ENCODE measurements around the gene DPP10.
A peak's percentile ranks its signal among the peaks of the same experiment; 100 is the strongest.
"Not testable (repeated sequence)": the region's sequence is repeated elsewhere in the genome, so short reads cannot be mapped to it uniquely, and the experiment has no call there.

The DPP10 gene

DNA sequence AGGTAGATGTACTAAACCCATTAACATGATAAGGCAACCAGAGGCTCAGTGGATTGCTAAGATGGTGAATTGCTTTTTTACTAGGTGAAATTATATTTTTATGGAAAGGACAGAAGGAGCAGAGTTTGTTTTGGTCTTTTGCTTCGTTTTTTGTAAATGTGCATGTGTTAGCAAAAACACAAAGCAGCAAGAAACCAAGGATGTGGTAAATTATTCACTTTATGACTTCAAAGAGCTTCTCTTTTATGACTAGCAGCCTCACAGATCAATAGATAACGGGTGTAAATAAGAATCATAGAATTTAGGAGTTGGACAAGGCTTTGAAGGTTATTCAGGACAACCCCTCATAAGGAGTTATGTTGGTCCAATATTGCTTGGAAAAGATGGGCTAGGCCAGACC, 615.0 kb downstream of the DPP10 start:
- in situ Hi-C loops (cut with MboI; ENCODE audit: low pct_unique_long_range_greater_than_20kb, low sequenced_read_pairs), result no loop called here
- no peak for DNase-seq

DNA sequence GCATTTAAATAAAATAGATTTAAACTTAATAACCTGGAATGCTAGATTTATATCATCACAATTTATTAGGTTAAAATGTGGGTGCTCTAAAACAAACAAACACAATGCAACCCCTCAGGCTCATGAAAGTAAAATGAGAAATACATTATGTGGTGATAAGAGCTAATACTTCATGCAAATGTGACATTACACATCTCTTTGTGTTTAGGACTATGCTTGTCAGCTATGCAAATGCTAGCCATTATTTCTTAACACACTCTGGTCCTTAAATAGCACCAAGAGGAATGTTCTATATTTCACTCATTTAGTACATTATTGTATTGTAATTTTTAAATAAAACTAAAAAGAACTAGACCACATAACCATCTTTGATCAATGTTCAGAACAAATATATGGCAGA, 627.6 kb downstream of the DPP10 start:
- DNase-seq, result no peak
- in situ Hi-C loops (cut with MboI; ENCODE audit: low pct_unique_long_range_greater_than_20kb, low sequenced_read_pairs), result no loop called here

DNA sequence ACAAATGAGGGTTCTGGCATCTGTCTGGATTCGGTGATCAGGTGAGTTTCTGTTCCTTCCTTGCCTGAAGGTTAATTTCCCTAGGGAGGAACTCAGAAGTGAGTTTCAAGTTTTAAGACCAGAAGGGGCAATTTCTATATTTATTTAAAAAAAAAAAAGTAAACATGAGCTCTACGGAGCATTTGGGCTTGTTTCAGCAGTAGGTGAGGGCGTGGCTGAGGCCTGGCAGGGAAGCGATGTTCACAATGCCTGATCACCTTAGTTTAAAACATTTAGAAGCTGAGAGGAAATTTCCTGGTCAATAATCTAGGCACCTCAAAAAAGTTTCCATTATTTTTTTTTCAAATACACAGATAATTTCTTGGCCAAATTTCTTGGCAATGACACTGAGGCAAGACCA, 629.1 kb downstream of the DPP10 start:
- DNase-seq, result no peak
- in situ Hi-C loops (cut with MboI; ENCODE audit: low pct_unique_long_range_greater_than_20kb, low sequenced_read_pairs), result no loop called here

- in situ Hi-C loops (cut with MboI; ENCODE audit: low pct_unique_long_range_greater_than_20kb, low sequenced_read_pairs), result no loop called here
- no peak for DNase-seq
These were observed 633.4 kb downstream of the DPP10 start for GRCh38 chr2:115075800-115076199.

DNA sequence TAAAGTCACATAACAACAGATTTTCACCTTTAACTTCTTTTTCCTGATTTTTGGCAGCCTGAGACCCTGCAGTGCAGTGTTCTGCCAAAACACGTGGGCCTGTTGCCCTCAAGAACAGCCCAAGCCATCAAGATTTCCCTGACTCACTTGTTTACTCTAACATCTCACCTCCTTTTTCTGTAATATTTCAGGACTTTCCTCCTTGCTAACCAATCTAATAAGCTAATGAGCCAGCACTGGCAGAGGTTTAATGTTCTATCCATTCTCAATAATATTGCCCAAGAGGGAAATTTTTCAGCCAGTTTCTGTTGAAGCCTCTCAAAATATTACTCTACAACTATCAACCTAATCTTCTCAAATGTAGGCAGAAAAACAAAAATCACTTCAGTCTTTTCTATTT, 635.2 kb downstream of the DPP10 start:
- in situ Hi-C loops (cut with MboI; ENCODE audit: low pct_unique_long_range_greater_than_20kb, low sequenced_read_pairs), result no loop called here

GRCh38 chr2:115083225-115083624, 640.8 kb downstream of the DPP10 start:
- in situ Hi-C loops (cut with MboI; ENCODE audit: low pct_unique_long_range_greater_than_20kb, low sequenced_read_pairs), result no loop called here
- DNase-seq, result no peak

More for the DNA sequence above, 635.2 kb downstream of the DPP10 start:
- DNase-seq, result no peak

DNA sequence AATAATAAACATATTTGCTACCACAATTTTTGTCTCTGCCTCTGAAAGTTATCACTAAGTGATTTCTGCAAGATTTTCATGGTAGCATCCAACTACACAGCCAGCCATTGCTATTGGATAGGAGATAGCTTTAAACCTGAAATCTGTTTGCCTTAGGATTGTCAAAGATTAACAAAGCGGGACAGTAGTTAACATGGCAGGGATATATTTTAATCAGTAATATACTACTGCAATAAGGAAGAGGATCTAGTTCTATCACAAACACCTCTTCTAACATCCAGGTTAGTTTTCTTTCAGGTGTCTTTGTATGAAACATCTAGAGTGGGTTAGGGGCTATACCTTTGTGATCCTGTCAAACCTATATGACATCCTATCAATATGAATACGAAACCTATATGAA, 641.3 kb downstream of the DPP10 start:
- no peak for DNase-seq
- in situ Hi-C loops (cut with MboI; ENCODE audit: low pct_unique_long_range_greater_than_20kb, low sequenced_read_pairs), result no loop called here

GRCh38 chr2:115084446-115084845, 642.0 kb downstream of the DPP10 start:
- in situ Hi-C loops (cut with MboI; ENCODE audit: low pct_unique_long_range_greater_than_20kb, low sequenced_read_pairs), result no loop called here
- no peak for DNase-seq

GRCh38 chr2:115086051-115086620, 643.7 kb downstream of the DPP10 start:
- DNase-seq; in situ Hi-C loops (cut with MboI; ENCODE audit: low pct_unique_long_range_greater_than_20kb, low sequenced_read_pairs): not testable (repeated sequence)

- in situ Hi-C loops (cut with MboI; ENCODE audit: low pct_unique_long_range_greater_than_20kb, low sequenced_read_pairs), result no loop called here
- no peak for DNase-seq
These were observed 652.0 kb downstream of the DPP10 start for GRCh38 chr2:115094441-115094840.

- DNase-seq, result no peak
- in situ Hi-C loops (cut with MboI; ENCODE audit: low pct_unique_long_range_greater_than_20kb, low sequenced_read_pairs), result no loop called here
These were observed 663.5 kb downstream of the DPP10 start for GRCh38 chr2:115105966-115106365.

GRCh38 chr2:115115135-115115534, 672.7 kb downstream of the DPP10 start:
- DNase-seq, result no peak
- in situ Hi-C loops (cut with MboI; ENCODE audit: low pct_unique_long_range_greater_than_20kb, low sequenced_read_pairs), result no loop called here

DNA sequence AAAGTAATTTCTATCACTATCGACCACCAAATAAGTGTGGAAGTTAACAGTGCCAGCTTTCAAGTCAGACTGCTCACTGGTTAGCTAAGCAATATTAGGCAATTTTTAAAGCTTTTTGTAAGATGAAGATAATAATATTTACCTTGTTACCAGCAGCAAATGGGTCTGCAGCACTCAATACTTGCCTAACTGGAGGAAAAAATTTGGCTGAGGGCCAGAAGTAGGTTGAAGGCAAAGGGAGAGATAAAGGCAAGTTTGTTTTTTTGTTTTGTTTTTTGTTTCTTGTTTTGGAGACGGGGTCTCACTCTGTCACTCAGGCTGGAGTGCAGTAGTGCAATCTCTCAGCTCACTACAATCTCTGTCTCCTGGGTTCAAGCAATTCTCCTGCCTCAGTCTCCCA, 675.9 kb downstream of the DPP10 start:
- in situ Hi-C loops (cut with MboI; ENCODE audit: low pct_unique_long_range_greater_than_20kb, low sequenced_read_pairs), result no loop called here

DNA sequence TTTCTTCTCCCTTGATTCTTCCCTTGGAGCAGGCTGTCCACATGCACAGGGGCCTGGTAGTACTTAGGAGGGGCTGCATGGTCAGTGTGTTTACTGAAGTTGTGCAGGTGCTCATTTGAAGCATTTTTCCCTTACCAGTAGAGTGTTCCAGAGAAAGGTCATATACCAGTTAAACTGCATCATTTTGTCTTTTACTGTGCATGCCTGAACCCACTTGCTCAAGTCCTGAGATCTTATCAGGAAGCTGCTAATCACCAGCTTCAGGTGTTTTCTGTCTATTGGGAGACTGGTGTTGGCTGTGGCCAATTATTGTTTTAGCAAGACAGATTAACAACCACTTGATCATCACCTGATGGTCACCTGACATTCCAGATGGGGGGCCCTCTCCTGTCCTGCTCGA, 676.6 kb downstream of the DPP10 start:
- in situ Hi-C loops (cut with MboI; ENCODE audit: low pct_unique_long_range_greater_than_20kb, low sequenced_read_pairs), result no loop called here
- DNase-seq, result no peak

More for the DNA sequence above, 675.9 kb downstream of the DPP10 start:
- DNase-seq, result no peak

- no peak for DNase-seq
- in situ Hi-C loops (cut with MboI; ENCODE audit: low pct_unique_long_range_greater_than_20kb, low sequenced_read_pairs), result no loop called here
These were observed 680.3 kb downstream of the DPP10 start for GRCh38 chr2:115122701-115123100.

GRCh38 chr2:115124817-115125216, 682.4 kb downstream of the DPP10 start:
- in situ Hi-C loops (cut with MboI; ENCODE audit: low pct_unique_long_range_greater_than_20kb, low sequenced_read_pairs), result no loop called here

GRCh38 chr2:115129536-115129935, 687.1 kb downstream of the DPP10 start:
- in situ Hi-C loops (cut with MboI; ENCODE audit: low pct_unique_long_range_greater_than_20kb, low sequenced_read_pairs), result no loop called here
- DNase-seq, result no peak

More at GRCh38 chr2:115124817-115125216, 682.4 kb downstream of the DPP10 start:
- no peak for DNase-seq

DNA sequence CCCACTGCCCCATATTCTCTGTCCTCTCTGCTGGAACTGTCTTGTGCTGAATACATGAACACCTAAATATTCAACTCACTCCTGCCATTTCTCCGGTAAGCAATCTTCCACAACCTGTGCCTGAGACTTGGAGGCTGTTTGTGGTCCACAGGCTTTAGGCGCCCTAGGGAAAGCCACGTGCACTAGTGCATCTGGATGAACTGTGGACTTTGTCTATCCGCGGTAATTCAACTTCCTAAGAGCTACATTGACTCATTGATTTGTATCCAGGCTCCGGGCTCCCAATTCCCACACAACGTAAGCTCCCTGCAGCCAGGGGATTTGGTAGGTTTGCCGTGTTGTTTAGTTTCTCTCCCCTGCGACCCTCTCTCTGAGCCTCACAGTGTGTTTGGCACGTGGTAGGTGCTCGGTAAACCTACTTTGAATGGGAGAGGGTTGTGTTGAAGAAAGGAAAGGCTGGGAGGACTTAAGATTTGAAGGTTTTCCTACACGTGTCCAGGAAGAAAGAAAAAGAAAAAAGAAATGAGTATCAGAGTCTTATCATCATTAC, 718.2 kb downstream of the DPP10 start:
- DNase-seq, result no peak
- in situ Hi-C loops (cut with MboI; ENCODE audit: low pct_unique_long_range_greater_than_20kb, low sequenced_read_pairs), result no loop called here

- in situ Hi-C loops (cut with MboI; ENCODE audit: low pct_unique_long_range_greater_than_20kb, low sequenced_read_pairs), result no loop called here
- peak; percentile 51 for DNase-seq
These were observed 718.8 kb downstream of the DPP10 start for GRCh38 chr2:115161081-115161770.

GRCh38 chr2:115161771-115162493, 719.5 kb downstream of the DPP10 start:
- in situ Hi-C loops (cut with MboI; ENCODE audit: low pct_unique_long_range_greater_than_20kb, low sequenced_read_pairs), result no loop called here
- no peak for DNase-seq

All from KBM-7 (cell line).